GM12873 (cell line): Measurements from ENCODE around the gene AGXT.

Experiments
- CTCF ChIP-seq: IDR thresholded peaks from 2 replicates; pipeline ENCODE4 v1.5.1; 2012; ENCODE audit warnings: low read depth, mild to moderate bottlenecking, moderate library complexity, low read length, control low read depth; ENCODE audit not compliant: insufficient read depth; ENCODE audit errors: missing control alignments

The AGXT gene

GRCh38 chr2:240891492-240892340 is 23.1 kb downstream of the AGXT start:
- no peak for TF ChIP-seq CTCF

DNA sequence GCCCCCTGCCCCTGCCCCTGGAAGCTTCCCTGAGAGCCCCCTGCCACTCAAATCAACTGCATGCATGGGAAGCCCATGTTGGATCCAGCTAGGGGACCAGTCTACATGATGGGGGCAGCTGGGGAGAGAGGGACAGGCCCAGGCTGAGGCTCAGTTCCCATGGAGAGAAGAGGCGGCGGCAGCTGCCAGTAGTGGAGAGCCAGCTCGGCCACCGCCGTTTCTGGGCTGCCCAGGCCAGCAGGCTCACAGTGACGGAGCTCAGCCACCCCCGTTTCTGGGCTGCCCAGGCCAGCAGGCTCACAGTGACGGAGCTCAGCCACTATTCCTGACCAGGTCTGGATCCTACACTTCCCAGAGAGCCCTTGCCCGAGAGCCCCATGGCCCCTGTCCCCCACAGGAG is 23.7 kb downstream of the AGXT start:
- no peak for TF ChIP-seq CTCF

DNA sequence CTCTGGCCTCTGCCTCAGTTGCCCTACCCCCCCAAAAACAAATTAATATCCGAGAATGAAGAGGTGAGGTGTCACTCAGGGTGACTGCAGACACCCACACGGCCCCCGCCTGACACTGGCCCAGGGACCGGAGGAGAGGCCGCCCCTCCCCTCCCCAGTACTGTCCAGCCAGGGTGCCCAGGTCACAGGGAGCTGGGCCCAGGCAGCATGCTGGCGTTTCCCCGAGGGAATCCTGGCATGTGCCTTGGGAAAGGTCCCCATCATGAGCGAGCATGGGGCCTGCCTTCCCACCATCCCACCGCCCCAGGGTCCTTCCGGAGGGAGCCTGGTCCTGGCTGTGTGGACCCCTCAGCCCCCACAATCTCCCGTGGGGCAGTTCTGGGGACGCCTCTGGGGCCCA is 24.3 kb downstream of the AGXT start:
- TF ChIP-seq CTCF, result no peak

DNA sequence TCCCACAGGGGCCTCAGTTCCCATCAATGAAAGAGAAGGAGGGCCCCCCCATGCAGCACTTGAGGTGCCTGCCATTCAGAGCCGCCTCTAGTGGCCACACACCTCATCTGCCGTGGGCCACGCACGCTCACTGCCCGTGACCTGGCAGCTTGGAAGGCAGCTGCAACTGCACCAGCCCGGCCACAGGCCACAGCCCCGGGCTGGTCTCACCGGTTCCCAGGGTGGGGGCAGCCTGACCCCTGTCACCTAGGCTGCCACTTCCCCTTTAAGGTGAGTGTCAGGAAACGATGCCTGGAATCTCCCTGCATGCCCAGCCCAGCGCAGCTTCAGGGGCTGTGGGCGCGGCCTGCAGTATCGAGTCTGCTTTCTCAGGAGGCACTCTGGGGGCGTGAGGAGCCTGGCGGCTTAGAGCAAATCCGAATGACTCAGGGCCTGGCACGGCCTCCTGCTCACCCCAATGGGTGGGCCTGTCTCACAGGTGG is 24.8 kb downstream of the AGXT start:
- no peak for TF ChIP-seq CTCF

- TF ChIP-seq CTCF, result no peak
These were observed 25.4 kb downstream of the AGXT start for GRCh38 chr2:240894006-240894405.

DNA sequence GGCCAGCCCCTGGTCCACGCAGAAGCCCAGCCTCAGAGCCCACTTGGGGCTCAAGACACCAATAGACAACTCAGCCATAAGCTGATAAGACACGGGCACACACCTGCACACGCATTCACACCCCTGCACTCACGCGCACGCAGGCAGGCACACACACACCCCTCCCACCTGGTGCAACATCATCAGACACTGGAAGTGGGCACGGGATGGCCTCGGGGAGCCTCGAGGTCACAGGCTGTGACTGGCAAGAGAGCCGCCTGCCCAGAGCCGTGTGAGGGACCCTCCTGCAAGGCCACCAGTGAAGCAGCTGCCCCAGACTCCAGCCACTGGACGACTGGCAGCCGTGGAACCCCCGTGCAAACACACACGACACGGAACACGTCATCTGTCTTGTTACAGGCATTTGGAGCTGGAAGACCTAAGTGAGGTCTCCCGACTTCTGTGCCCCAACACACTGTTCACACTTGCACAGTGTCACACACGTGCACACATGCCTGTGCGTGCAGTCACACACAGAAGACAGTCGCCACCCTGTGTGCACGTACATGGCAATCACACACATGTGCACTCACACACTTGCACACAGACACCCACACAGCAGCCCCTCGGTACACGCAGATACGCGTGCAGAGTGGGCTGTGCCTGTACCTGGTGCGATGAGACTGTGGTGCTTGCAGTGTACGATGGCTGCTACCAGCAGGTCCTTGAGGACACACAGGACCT is 26.4 kb downstream of the AGXT start:
- no peak for TF ChIP-seq CTCF

- no peak for TF ChIP-seq CTCF
These were observed 27.2 kb downstream of the AGXT start, which contains the start of gene MAB21L4 for GRCh38 chr2:240895656-240896388. TSS of gene MAB21L4 (minus strand) at chr2:240896156. CDS start at chr2:240895997, 159 bp downstream.
